CD4-positive, alpha-beta T cell (primary cell): ENCODE results near the gene DNAAF8. TPM values are rescaled to one million over a fixed set of nuclear protein-coding genes. Genes with fewer than 3 reads are reported as not detected.

Experiments used
- ATAC-seq: fragments of 200-7000 bp; cut with Tn5 transposase; one replicate; pipeline ENCODE4 v1.10.0; 2022; ENCODE audit warnings: mild to moderate bottlenecking; ENCODE audit not compliant: poor library complexity
- CTCF ChIA-PET: fragments of 350-600 bp; sonication (Branson Sonifier 250); formaldehyde crosslinking; loops from one replicate; lab custom pipeline; 2021; ENCODE audit warnings: antibody characterized with exemption, inconsistent platforms; lab: Charles Lee
- POLR2A ChIA-PET: fragments of 350-600 bp; sonication (Branson Sonifier 250); formaldehyde crosslinking; loops from one replicate; lab custom pipeline; 2021; ENCODE audit warnings: antibody characterized with exemption, inconsistent platforms; lab: Charles Lee
- DNase-seq, 14 experiments: peaks; one replicate each; pipeline ENCODE4 v3.0.0-alpha.2; 2013 to 2020; ENCODE audit warnings: mixed read lengths in 2 of 14
- H3K27ac ChIP-seq, 2 donors: one replicate each; pipeline versions ENCODE4 v1.5.1 to v1.7.0; 2013; ENCODE audit warnings: low read length in 2 of 2, low read depth in 1 of 2, mild to moderate bottlenecking in 1 of 2
- H3K27me3 ChIP-seq, 2 experiments: 1 replicate in 1 of 2; 2 replicates in 1 of 2; pipeline versions ENCODE4 v1.6.1 to v1.7.0; 2013; ENCODE audit warnings: low read length in 2 of 2, control low read depth in 1 of 2, mild to moderate bottlenecking in 1 of 2, moderate library complexity in 1 of 2; ENCODE audit not compliant: insufficient read depth in 2 of 2, control insufficient read depth in 1 of 2
- H3K36me3 ChIP-seq: one replicate; pipeline ENCODE4 v1.6.1; 2013; ENCODE audit warnings: low read length, control low read depth; ENCODE audit not compliant: insufficient read depth
- H3K4me1 ChIP-seq: one replicate; pipeline ENCODE4 v1.6.1; 2013; ENCODE audit warnings: low read length, control low read depth; ENCODE audit not compliant: insufficient read depth
- H3K4me3 ChIP-seq: one replicate; pipeline ENCODE4 v1.5.1; 2013; ENCODE audit warnings: mild to moderate bottlenecking, low read length, moderate library complexity
- H3K9me3 ChIP-seq, 2 experiments: 1 replicate in 1 of 2; 2 replicates in 1 of 2; pipeline versions ENCODE4 v1.6.1 to v1.7.0; 2013; ENCODE audit warnings: low read length in 2 of 2, mild to moderate bottlenecking in 2 of 2, control low read depth in 1 of 2, moderate library complexity in 1 of 2; ENCODE audit not compliant: control insufficient read depth in 1 of 2, insufficient read depth in 1 of 2
- H3K27ac Mint-ChIP-seq: one replicate; pipeline ENCODE4 v1.8.0; 2020; ENCODE audit warnings: mixed read lengths
- H3K27me3 Mint-ChIP-seq: one replicate; pipeline ENCODE4 v1.8.0; 2021; ENCODE audit warnings: mixed read lengths
- H3K36me3 Mint-ChIP-seq: one replicate; pipeline ENCODE4 v1.8.0; 2021; ENCODE audit warnings: low read depth, mixed read lengths
- H3K4me1 Mint-ChIP-seq: one replicate; pipeline ENCODE4 v1.8.0; 2021; ENCODE audit warnings: low read depth, mixed read lengths
- H3K4me3 Mint-ChIP-seq: one replicate; pipeline ENCODE4 v1.8.0; 2020; ENCODE audit warnings: mild to moderate bottlenecking, mixed read lengths
- H3K9me3 Mint-ChIP-seq: one replicate; pipeline ENCODE4 v1.8.0; 2020; ENCODE audit warnings: mixed read lengths
- intact Hi-C, 2 experiments: fragments of 100-400 bp; cut with DNase I in 1 of 2; cut with micrococcal nuclease in 1 of 2; formaldehyde crosslinking; loops; one replicate each; pipeline versions ENCODE4 v1.15.1 to v1.9.0; 2023 to 2025; cut with DNase I, micrococcal nuclease
- total RNA-seq, 174 experiments: library from RNA in 2 of 174; stranded (reverse) in 2 of 174; gene quantifications; one replicate each; pipeline ENCODE4 v1.2.3 and lab custom pipeline; 2021 to 2026
- TF ChIP-seq, protein P1 (sequence below): fragments of 200-600 bp; IDR thresholded peaks from one replicate; pipeline ENCODE4 v1.8.0; 2022; ENCODE audit warnings: antibody characterized with exemption, mild to moderate bottlenecking

The DNAAF8 gene
- total RNA-seq, 2 experiments from 2014 or later, result 0.25 TPM; not detected in 1

DNA sequence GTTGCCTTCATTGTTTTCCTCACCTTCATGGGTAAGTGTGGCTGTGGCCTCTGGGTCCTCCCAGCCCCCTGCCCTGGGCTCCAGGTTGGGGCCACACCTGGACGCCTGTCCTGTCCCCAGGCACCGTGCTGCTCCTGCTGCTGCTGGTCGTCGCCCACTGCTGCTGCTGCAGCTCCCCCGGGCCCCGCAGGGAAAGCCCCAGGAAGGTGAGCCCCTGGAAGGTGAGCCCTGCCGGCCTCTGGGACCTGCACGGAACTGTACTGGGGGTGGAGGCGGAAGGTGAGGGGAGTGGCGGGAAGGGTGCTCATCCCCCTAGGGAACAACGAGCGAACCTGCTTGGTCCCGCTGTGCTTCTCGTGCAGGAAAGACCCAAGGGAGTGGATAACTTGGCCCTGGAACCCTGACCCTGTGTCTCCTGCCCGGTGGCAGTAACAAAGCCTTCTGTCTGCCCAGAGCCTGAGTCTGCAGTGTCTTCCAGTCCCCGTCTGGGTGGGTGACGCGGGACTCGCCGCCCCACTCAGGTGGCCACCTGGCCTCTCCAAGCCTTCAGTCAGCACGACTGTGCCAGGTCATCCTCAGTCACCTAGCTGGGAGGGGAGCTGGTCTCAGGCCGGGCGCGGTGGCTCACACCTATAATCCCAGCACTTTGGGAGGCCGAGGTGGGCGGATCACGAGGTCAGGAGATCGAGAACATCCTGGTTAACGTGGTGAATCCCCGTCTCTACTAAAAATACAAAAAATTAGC is 61.7 kb downstream of the DNAAF8 start:
- ChIA-PET POLR2A (no interaction called here), CTCF (no interaction called here)
- TF ChIP-seq, protein P1, sequence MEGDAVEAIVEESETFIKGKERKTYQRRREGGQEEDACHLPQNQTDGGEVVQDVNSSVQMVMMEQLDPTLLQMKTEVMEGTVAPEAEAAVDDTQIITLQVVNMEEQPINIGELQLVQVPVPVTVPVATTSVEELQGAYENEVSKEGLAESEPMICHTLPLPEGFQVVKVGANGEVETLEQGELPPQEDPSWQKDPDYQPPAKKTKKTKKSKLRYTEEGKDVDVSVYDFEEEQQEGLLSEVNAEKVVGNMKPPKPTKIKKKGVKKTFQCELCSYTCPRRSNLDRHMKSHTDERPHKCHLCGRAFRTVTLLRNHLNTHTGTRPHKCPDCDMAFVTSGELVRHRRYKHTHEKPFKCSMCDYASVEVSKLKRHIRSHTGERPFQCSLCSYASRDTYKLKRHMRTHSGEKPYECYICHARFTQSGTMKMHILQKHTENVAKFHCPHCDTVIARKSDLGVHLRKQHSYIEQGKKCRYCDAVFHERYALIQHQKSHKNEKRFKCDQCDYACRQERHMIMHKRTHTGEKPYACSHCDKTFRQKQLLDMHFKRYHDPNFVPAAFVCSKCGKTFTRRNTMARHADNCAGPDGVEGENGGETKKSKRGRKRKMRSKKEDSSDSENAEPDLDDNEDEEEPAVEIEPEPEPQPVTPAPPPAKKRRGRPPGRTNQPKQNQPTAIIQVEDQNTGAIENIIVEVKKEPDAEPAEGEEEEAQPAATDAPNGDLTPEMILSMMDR, result no peak
- H3K36me3 ChIP-seq, result peaks cover 14% of the 10 kb centered on the region
- ATAC-seq (no peak), DNase-seq (no peak)
- peaks cover 10% of the 10 kb centered on the region for H3K4me1 ChIP-seq
- H3K4me3 Mint-ChIP-seq, result no peak overlapping the region
- no peak overlapping the region for H3K27ac Mint-ChIP-seq
- H3K27me3 Mint-ChIP-seq, result no peaks in the 10 kb centered on the region
- H3K27me3 ChIP-seq, result no peaks in the 10 kb centered on the region
- no peaks in the 10 kb centered on the region for H3K9me3 Mint-ChIP-seq
- peaks cover 6% of the 10 kb centered on the region for H3K4me1 Mint-ChIP-seq
- no peaks in the 10 kb centered on the region for H3K9me3 ChIP-seq
- no peak overlapping the region for H3K27ac ChIP-seq
- intact Hi-C loops, result no loop called here
- H3K4me3 ChIP-seq, result no peak overlapping the region
- H3K36me3 Mint-ChIP-seq, result no peaks in the 10 kb centered on the region

GRCh38 chr16:4796982-4797804 is 62.9 kb downstream of the DNAAF8 start:
- no peaks in the 10 kb centered on the region for H3K9me3 Mint-ChIP-seq
- DNase-seq (no peak), ATAC-seq (no peak)
- peaks cover 12% of the 10 kb centered on the region for H3K4me1 Mint-ChIP-seq
- TF ChIP-seq, protein P1, result no peak
- Histone ChIP-seq H3K4me3 (no peak overlapping the region), H3K9me3 (no peaks in the 10 kb centered on the region), H3K36me3 (peaks cover 14% of the 10 kb centered on the region), H3K4me1 (peaks cover 22% of the 10 kb centered on the region), H3K27ac (no peak overlapping the region), H3K27me3 (no peaks in the 10 kb centered on the region)
- POLR2A ChIA-PET, result no interaction called here
- intact Hi-C loops, result no loop called here
- no peak overlapping the region for H3K4me3 Mint-ChIP-seq
- no peaks in the 10 kb centered on the region for H3K36me3 Mint-ChIP-seq
- CTCF ChIA-PET, result no interaction called here
- H3K27ac Mint-ChIP-seq, result no peak overlapping the region
- H3K27me3 Mint-ChIP-seq, result no peaks in the 10 kb centered on the region

DNA sequence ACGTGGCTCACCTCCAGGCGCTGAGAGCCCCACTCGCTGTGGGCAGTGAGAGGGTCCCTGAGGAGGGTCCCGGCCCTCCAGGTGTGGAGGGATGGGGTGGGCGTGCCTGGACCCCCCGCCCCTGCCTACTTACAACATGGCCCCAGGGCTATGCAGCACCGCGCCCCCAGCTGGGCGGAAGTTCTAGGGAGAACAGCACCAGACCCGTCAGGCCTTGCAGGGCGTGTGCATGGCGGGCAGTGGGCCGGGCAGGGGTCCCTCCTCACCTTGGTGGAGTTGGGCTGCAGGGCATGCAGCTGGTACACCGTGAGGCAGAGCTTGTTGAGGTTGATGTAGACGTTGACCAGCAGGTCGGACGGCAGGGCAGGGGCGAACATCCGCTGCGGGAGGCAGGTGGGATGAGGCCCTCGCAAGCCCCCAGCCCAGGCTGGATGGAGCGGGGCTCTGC is 63.5 kb downstream of the DNAAF8 start:
- Histone ChIP-seq H3K27me3 (no peaks in the 10 kb centered on the region), H3K27ac (no peak overlapping the region), H3K4me3 (no peak overlapping the region), H3K36me3 (peaks cover 14% of the 10 kb centered on the region), H3K9me3 (no peaks in the 10 kb centered on the region), H3K4me1 (peaks cover 22% of the 10 kb centered on the region)
- Mint-ChIP-seq H3K4me1 (peaks cover 13% of the 10 kb centered on the region), H3K27me3 (no peaks in the 10 kb centered on the region), H3K9me3 (no peaks in the 10 kb centered on the region), H3K36me3 (peaks cover under 1% of the 10 kb centered on the region), H3K4me3 (no peak overlapping the region), H3K27ac (no peak overlapping the region)
- ChIA-PET CTCF (no interaction called here), POLR2A (no interaction called here)
- DNase-seq, result no peak
- no peak for ATAC-seq
- intact Hi-C loops, result no loop called here
- TF ChIP-seq, protein P1, result no peak
